C4-2B (cell line): Measurements from ENCODE around the gene RAB26.
"Not testable (repeated sequence)": the region's sequence is repeated elsewhere in the genome, so short reads cannot be mapped to it uniquely, and the experiment has no call there.

Source experiments
- CTCF ChIP-seq: fragments of 450-650 bp; conservative IDR thresholded peaks from 2 replicates; pipeline ENCODE4 v1.5.1; 2017; ENCODE audit warnings: mild to moderate bottlenecking
- ZFX ChIP-seq: fragments of 450-650 bp; IDR thresholded peaks from 2 replicates; pipeline ENCODE4 v1.6.1; 2017

- TF ChIP-seq CTCF, ZFX: not testable (repeated sequence)
Observed at GRCh38 chr16:2126928-2127556, 21.4 kb upstream of the RAB26 start.
